Panc1 (cell line): ENCODE data around the gene SLC25A34.

Experiments
- CTCF ChIP-seq: fragments of 450-650 bp; IDR thresholded peaks from 2 replicates; pipeline ENCODE4 v1.5.1; 2017; ENCODE audit warnings: mild to moderate bottlenecking
- POLR2AphosphoS5 ChIP-seq: IDR thresholded peaks from 2 replicates; pipeline ENCODE4 v1.6.1; 2012; ENCODE audit warnings: mild to moderate bottlenecking, low read depth, low read length, moderate library complexity
- REST ChIP-seq, 2 experiments: IDR thresholded peaks; 2 replicates each; pipeline ENCODE4 v1.6.1; 2011 to 2012; ENCODE audit warnings: low read depth in 2 of 2, control low read depth in 1 of 2, low read length in 1 of 2, mild to moderate bottlenecking in 1 of 2, moderate library complexity in 1 of 2; ENCODE audit not compliant: insufficient read depth in 1 of 2

- TF ChIP-seq CTCF (no peak), POLR2AphosphoS5 (no peak), REST (IDR thresholded peaks at IDR 0.05; ENCODE audit: insufficient read depth in 1 of 2, low read depth in 2 of 2, low read length in 1 of 2) (no peak)
Measured at GRCh38 chr1:15707239-15707925, 28.7 kb upstream of the SLC25A34 start.
